Measurements from ENCODE around the gene MTMR4.

GRCh38 chr17:58498177-58498828, 16.1 kb downstream of the MTMR4 start:
- TF ChIP-seq CTCF (IDR thresholded peaks at IDR 0.05; ENCODE audit: low read depth, low read length, poor library complexity, severe bottlenecking) (no peak), EZH2phosphoT487 (IDR thresholded peaks at IDR 0.05; ENCODE audit: borderline replicate concordance, low read length) (no peak)

All from DOHH2 (cell line).